A549 (cell line): ENCODE measurements around the gene MCTS1.

Experiments
- BHLHE40 ChIP-seq: IDR thresholded peaks from 2 replicates; pipeline ENCODE4 v1.6.1; 2012; ENCODE audit warnings: low read depth, low read length, inconsistent platforms
- CEBPB ChIP-seq, 2 experiments: fragments of >200 bp in 1 of 2; sonication (Bioruptor Twin) in 1 of 2; formaldehyde crosslinking in 1 of 2; IDR thresholded peaks; 2 replicates each; pipeline ENCODE4 v1.6.1; 2012 to 2016
- EHMT2 ChIP-seq: fragments of 200-600 bp; sonication (generic); IDR thresholded peaks from 2 replicates; pipeline ENCODE4 v1.6.1; 2016; ENCODE audit warnings: antibody characterized with exemption, low read depth, mild to moderate bottlenecking, moderate library complexity
- KDM1A ChIP-seq: fragments of 200-600 bp; sonication (generic); IDR thresholded peaks from 2 replicates; pipeline ENCODE4 v1.6.1; 2016; ENCODE audit warnings: low read depth, mild to moderate bottlenecking
- TF ChIP-seq, protein P1 (sequence below): fragments of >200 bp; sonication (Bioruptor Twin); formaldehyde crosslinking; IDR thresholded peaks from 3 replicates; pipeline ENCODE4 v1.5.1; 2016
- TF ChIP-seq, protein P2 (sequence below): fragments of 200-600 bp; sonication (generic); IDR thresholded peaks from 2 replicates; pipeline ENCODE4 v1.6.1; 2016; ENCODE audit warnings: antibody characterized with exemption, mild to moderate bottlenecking, moderate library complexity
- TF ChIP-seq, protein P3 (sequence below): fragments of 450-650 bp; IDR thresholded peaks from 2 replicates; pipeline ENCODE4 v1.6.1; 2014; ENCODE audit warnings: antibody characterized with exemption

DNA sequence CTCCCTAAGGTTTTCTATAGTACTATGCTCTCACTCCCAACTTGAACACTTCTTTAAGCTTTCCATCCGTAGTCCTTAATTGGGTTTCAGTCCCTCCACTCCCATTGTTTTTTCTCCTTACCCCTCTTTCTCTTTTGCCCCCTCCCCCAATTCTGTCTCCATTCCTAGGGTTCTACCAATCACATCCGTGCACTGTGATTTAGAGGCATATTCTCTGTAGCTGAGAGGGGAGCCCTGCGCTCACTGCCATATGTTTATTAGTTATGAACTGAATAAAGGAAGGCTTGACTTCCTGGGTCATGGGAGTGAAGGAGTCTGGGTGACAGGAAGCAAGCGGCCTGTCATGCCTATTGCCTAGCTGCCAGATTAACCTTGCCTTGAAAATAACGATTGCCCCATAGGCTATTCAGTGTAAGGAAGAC lies 471 bp downstream of the MCTS1 start:
- TF ChIP-seq BHLHE40 = no peak
- TF ChIP-seq, protein P1, sequence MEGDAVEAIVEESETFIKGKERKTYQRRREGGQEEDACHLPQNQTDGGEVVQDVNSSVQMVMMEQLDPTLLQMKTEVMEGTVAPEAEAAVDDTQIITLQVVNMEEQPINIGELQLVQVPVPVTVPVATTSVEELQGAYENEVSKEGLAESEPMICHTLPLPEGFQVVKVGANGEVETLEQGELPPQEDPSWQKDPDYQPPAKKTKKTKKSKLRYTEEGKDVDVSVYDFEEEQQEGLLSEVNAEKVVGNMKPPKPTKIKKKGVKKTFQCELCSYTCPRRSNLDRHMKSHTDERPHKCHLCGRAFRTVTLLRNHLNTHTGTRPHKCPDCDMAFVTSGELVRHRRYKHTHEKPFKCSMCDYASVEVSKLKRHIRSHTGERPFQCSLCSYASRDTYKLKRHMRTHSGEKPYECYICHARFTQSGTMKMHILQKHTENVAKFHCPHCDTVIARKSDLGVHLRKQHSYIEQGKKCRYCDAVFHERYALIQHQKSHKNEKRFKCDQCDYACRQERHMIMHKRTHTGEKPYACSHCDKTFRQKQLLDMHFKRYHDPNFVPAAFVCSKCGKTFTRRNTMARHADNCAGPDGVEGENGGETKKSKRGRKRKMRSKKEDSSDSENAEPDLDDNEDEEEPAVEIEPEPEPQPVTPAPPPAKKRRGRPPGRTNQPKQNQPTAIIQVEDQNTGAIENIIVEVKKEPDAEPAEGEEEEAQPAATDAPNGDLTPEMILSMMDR = no peak
- no peak for TF ChIP-seq EHMT2
- TF ChIP-seq CEBPB (IDR thresholded peaks at IDR 0.05) = no peak
- TF ChIP-seq KDM1A = no peak
- TF ChIP-seq, protein P2, sequence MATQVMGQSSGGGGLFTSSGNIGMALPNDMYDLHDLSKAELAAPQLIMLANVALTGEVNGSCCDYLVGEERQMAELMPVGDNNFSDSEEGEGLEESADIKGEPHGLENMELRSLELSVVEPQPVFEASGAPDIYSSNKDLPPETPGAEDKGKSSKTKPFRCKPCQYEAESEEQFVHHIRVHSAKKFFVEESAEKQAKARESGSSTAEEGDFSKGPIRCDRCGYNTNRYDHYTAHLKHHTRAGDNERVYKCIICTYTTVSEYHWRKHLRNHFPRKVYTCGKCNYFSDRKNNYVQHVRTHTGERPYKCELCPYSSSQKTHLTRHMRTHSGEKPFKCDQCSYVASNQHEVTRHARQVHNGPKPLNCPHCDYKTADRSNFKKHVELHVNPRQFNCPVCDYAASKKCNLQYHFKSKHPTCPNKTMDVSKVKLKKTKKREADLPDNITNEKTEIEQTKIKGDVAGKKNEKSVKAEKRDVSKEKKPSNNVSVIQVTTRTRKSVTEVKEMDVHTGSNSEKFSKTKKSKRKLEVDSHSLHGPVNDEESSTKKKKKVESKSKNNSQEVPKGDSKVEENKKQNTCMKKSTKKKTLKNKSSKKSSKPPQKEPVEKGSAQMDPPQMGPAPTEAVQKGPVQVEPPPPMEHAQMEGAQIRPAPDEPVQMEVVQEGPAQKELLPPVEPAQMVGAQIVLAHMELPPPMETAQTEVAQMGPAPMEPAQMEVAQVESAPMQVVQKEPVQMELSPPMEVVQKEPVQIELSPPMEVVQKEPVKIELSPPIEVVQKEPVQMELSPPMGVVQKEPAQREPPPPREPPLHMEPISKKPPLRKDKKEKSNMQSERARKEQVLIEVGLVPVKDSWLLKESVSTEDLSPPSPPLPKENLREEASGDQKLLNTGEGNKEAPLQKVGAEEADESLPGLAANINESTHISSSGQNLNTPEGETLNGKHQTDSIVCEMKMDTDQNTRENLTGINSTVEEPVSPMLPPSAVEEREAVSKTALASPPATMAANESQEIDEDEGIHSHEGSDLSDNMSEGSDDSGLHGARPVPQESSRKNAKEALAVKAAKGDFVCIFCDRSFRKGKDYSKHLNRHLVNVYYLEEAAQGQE = no peak
- TF ChIP-seq, protein P3, sequence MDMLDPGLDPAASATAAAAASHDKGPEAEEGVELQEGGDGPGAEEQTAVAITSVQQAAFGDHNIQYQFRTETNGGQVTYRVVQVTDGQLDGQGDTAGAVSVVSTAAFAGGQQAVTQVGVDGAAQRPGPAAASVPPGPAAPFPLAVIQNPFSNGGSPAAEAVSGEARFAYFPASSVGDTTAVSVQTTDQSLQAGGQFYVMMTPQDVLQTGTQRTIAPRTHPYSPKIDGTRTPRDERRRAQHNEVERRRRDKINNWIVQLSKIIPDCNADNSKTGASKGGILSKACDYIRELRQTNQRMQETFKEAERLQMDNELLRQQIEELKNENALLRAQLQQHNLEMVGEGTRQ = no peak
